ENCODE data around the gene HIPK3. TPM values are rescaled to one million over a fixed set of nuclear protein-coding genes. Genes with fewer than 3 reads are reported as not detected.
A peak's percentile ranks its signal among the peaks of the same experiment; 100 is the strongest.

Gene HIPK3
- total and polyA plus RNA-seq, 9 of the 15 experiments (the other 6 are each of a cell fraction or from before 2014, with no cell fraction given), result 2.3 to 19.6 (median 7.5) TPM

GRCh38 chr11:33248416-33248971 lies 8.7 kb upstream of the HIPK3 start:
- TF ChIP-seq, protein P1, sequence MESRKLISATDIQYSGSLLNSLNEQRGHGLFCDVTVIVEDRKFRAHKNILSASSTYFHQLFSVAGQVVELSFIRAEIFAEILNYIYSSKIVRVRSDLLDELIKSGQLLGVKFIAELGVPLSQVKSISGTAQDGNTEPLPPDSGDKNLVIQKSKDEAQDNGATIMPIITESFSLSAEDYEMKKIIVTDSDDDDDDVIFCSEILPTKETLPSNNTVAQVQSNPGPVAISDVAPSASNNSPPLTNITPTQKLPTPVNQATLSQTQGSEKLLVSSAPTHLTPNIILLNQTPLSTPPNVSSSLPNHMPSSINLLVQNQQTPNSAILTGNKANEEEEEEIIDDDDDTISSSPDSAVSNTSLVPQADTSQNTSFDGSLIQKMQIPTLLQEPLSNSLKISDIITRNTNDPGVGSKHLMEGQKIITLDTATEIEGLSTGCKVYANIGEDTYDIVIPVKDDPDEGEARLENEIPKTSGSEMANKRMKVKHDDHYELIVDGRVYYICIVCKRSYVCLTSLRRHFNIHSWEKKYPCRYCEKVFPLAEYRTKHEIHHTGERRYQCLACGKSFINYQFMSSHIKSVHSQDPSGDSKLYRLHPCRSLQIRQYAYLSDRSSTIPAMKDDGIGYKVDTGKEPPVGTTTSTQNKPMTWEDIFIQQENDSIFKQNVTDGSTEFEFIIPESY (CRISPR knock-in tag; IDR thresholded peaks at IDR 0.05), result peak; percentile 19; the same call in 1 of the 2 replicates
- TF ChIP-seq NR2C1 (IDR thresholded peaks at IDR 0.05) (no peak), NR2C1 (tag; IDR thresholded peaks at IDR 0.05) (peak; percentile 32; the same call in 1 of the 2 replicates), ZNF146 (CRISPR knock-in tag; IDR thresholded peaks at IDR 0.05; ENCODE audit: unreplicated experiment) (no peak)

More at GRCh38 chr11:33248416-33248971, 8.7 kb upstream of the HIPK3 start:
- Histone ChIP-seq H3K9me3 (replicated peaks; ENCODE audit: control insufficient read depth, insufficient read depth, low read depth, low read length) (no peaks in the 10 kb centered on the region), H3K4me1 (replicated peaks in 1 of 2; ENCODE audit: control insufficient read depth in 2 of 2, insufficient read depth in 2 of 2, low read length in 2 of 2) (no peaks in the 10 kb centered on the region), H3K36me3 (ENCODE audit: control insufficient read depth, insufficient read depth, low read length) (no peaks in the 10 kb centered on the region), H3K9ac (ENCODE audit: insufficient read depth in 1 of 2, low read depth in 2 of 2, low read length in 2 of 2) (no peak overlapping the region), H4K20me1 (replicated peaks; ENCODE audit: control insufficient read depth, insufficient read depth, low read length) (no peaks in the 10 kb centered on the region), H3K27me3 (ENCODE audit: control insufficient read depth in 2 of 2, insufficient read depth in 2 of 2, low read length in 2 of 2) (no peaks in the 10 kb centered on the region), H3K79me2 (ENCODE audit: control insufficient read depth, insufficient read depth, low read length) (no peaks in the 10 kb centered on the region), H3K27ac (ENCODE audit: extremely low read depth, low read depth, low read length) (no peak overlapping the region), H3K9me1 (ENCODE audit: control insufficient read depth, insufficient read depth, low read length) (no peaks in the 10 kb centered on the region), H2AFZ (ENCODE audit: low read depth, low read length) (0 out of 2 replicates have a peak overlapping the region, but pooled peaks have one; percentile 17), H3K4me2 (ENCODE audit: insufficient read depth, low read length) (no peak overlapping the region), H3K4me3 (no peak overlapping the region)
- POLR2A ChIA-PET, result no interaction called here
- no peak for DNase-seq (ENCODE audit: extremely low read depth in 1 of 4, low spot score in 3 of 4)
- CTCF ChIA-PET (ENCODE audit: low intra/inter-chr PET ratio), result no interaction called here
- in situ Hi-C loops (cut with MboI) (no loop called here), intact Hi-C loops (cut with micrococcal nuclease) (no loop called here)
- no TSS peak for BruUV-seq (replicated peaks)
- 41% methylated on average over 6 of the region's 6 CpGs for WGBS (ENCODE audit: insufficient coverage, low coverage, missing lambda C conversion rate)
- ATAC-seq, result no peak
- FAIRE-seq, result no peak
